HG03460 (cell line): ENCODE measurements around the gene ARL8A.

ENCODE experiments used
- ATAC-seq: cut with Tn5 transposase; IDR thresholded peaks from one replicate; pipeline ENCODE4 v1.9.1; 2021; ENCODE audit not compliant: unreplicated experiment

ARL8A gene

DNA sequence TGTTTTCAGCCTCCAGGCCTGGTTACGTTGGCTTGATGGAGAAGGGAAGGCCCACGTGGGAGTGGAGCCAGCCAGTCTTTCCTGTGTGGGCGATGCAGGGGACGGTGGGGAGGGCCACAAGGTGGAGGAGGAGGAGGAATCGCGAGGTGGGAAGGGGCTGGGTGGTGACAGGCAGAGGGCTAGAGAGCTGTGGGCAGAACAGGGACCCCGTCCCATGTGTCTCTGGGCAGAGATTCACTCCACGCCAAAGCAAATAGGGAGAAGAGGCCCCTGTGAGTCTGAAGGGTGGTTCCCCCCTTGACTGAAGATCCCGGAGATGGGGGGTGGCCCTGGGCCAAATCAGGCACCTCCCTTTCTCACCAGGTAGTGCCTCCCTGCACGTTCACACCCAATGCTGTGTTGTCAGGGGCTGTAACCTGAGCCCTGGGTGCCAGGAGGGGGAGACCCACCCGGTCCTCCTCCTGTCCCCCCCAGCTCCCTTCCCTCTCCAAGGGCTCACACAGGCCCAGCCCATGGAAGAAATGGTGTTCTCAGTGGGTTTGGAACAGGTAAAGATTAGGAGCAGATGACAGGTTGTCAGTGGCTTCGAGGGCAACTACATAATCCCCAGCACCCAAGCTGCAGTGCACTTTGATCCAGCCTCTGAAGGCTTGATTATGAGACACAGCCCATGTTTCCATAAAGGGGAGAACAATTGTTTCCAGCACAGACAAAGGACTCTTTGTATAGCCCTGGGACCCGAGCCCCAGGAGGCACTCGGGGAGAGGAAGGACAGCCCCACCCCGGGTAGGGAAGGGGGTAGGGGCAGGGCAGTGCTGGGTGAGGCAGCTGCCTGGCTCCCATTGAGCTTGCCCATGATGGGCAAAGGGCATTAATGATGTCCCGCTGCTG lies 59.5 kb downstream of the ARL8A start:
- no peak for ATAC-seq
